ENCODE results near the gene MCCC1. TPM values are rescaled to one million over a fixed set of nuclear protein-coding genes. Genes with fewer than 3 reads are reported as not detected.

The MCCC1 gene
- total RNA-seq, 3 donors from 2014 or later (not counting 1 experiment from before 2014, with no cell fraction given), result 18.4 to 23.0 (median 21.7) TPM

DNA sequence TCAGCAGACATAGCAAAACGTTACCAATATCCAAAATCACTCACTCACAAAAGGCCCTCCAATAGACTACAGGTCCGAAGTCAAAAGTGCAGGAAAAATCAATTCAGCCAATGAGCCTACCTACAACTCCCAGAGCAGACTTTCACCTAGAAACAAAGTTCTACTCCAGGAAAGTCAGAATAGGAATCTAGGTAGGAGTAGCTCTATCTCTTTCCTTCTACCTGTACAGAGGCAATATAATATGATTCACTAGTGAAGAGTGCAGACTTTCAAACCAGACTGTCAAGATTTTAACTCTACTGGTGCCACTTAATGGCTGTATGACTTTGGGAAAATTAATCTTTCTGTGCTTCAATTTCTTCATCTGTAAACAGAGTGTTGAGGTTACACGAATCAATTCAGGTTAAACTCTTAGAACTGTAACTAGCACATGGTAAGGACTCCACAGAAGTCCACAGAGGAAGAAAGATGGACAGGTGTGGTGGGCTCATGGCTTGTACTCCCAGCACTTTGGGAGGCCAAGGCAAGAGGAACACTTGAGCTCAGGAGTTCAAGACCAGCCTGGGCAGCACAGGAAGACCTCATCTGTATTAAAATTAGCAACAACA lies 128.4 kb downstream of the MCCC1 start:
- H3K9me3 ChIP-seq (ENCODE audit: control insufficient read depth, insufficient read depth, low read length), result peaks cover 4% of the 10 kb centered on the region
- H3K27me3 ChIP-seq (ENCODE audit: control insufficient read depth, insufficient read depth, low read length), result no peaks in the 10 kb centered on the region

DNA sequence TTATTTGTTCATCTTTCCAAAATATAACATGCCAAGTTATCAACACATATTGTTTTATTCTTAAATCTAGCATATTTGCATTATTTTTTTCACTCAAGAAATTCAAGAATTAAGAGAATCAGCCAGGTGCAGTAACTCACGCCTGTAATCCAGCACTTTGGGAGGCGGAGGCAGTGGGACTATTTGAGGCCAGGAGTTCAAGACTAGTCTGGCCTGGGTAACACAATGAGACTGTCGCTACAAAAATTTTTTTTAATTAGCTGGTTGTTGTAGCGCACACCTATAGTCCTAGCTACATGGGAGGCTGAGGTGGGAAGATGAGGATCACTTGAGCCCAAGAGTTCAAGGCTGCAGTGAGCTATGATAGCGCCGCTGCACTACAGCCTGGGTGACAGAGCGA lies 129.4 kb downstream of the MCCC1 start:
- Mint-ChIP-seq H3K36me3 (no peaks in the 10 kb centered on the region), H3K9me3 (no peaks in the 10 kb centered on the region), H3K4me1 (peaks cover 35 to 38% of the 10 kb centered on the region in 2 donors), H3K4me3 (no peak overlapping the region), H3K27ac (no peak overlapping the region), H3K27me3 (ENCODE audit: low read depth in 2 of 2) (no peaks in the 10 kb centered on the region)
- 98% methylated on average over 4 of the region's 7 CpGs for WGBS (ENCODE audit: insufficient coverage)
- Histone ChIP-seq H3K27ac (ENCODE audit: low read length) (no peak overlapping the region), H3K4me1 (ENCODE audit: control insufficient read depth, insufficient read depth, low read length) (peaks cover 19% of the 10 kb centered on the region), H3K4me3 (ENCODE audit: low read length) (no peak overlapping the region), H3K27me3 (ENCODE audit: control insufficient read depth, insufficient read depth, low read length) (no peaks in the 10 kb centered on the region), H3K36me3 (ENCODE audit: control insufficient read depth, insufficient read depth, low read length) (no peaks in the 10 kb centered on the region), H3K9me3 (ENCODE audit: control insufficient read depth, insufficient read depth, low read length) (peaks cover 4% of the 10 kb centered on the region)
- no peak for DNase-seq
- ATAC-seq, result no peak
- TF ChIP-seq, protein P1, sequence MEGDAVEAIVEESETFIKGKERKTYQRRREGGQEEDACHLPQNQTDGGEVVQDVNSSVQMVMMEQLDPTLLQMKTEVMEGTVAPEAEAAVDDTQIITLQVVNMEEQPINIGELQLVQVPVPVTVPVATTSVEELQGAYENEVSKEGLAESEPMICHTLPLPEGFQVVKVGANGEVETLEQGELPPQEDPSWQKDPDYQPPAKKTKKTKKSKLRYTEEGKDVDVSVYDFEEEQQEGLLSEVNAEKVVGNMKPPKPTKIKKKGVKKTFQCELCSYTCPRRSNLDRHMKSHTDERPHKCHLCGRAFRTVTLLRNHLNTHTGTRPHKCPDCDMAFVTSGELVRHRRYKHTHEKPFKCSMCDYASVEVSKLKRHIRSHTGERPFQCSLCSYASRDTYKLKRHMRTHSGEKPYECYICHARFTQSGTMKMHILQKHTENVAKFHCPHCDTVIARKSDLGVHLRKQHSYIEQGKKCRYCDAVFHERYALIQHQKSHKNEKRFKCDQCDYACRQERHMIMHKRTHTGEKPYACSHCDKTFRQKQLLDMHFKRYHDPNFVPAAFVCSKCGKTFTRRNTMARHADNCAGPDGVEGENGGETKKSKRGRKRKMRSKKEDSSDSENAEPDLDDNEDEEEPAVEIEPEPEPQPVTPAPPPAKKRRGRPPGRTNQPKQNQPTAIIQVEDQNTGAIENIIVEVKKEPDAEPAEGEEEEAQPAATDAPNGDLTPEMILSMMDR (IDR thresholded peaks at IDR 0.05), result no peak
- intact Hi-C loops (cut with micrococcal nuclease), result loop anchor here (5.0 to 10.0 kb wide), 2 partner anchors 53 to 175 kb away; partner anchors contain the start of gene ATP11B

More for the DNA sequence above, 128.4 kb downstream of the MCCC1 start:
- DNase-seq (no peak), ATAC-seq (no peak)
- Histone ChIP-seq H3K36me3 (ENCODE audit: control insufficient read depth, insufficient read depth, low read length) (no peaks in the 10 kb centered on the region), H3K4me1 (ENCODE audit: control insufficient read depth, insufficient read depth, low read length) (peaks cover 17% of the 10 kb centered on the region), H3K4me3 (ENCODE audit: low read length) (no peak overlapping the region), H3K27ac (ENCODE audit: low read length) (no peak overlapping the region)
- H3K4me1 Mint-ChIP-seq, result peaks cover 28 to 36% of the 10 kb centered on the region in 2 donors
- 94% methylated on average over 3 of the region's 3 CpGs for WGBS (ENCODE audit: insufficient coverage)
- H3K9me3 Mint-ChIP-seq, result no peaks in the 10 kb centered on the region
- H3K36me3 Mint-ChIP-seq, result no peaks in the 10 kb centered on the region
- no peaks in the 10 kb centered on the region for H3K27me3 Mint-ChIP-seq (ENCODE audit: low read depth in 2 of 2)
- no peak overlapping the region for H3K4me3 Mint-ChIP-seq
- no peak overlapping the region for H3K27ac Mint-ChIP-seq
- TF ChIP-seq, protein P1 (IDR thresholded peaks at IDR 0.05), result no peak
- intact Hi-C loops (cut with micrococcal nuclease), result no loop called here

DNA sequence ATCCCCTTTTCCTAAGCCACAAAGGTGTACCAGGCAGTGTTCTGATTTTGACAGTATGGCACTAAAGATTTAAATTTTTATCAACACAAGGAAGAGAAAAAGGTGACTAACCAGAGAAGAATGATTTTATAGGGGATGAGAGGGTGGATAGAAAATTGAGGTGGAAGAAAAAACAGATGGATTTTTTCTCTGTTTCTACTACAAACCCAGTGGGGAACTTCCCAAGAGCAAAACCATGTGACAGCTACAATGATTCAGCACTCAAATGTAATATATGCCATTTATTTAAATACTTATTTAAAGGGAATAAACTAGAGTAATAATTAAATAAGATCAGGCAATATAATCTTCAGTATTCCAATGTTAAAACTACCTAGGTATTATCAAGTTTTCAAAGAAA lies 130.0 kb downstream of the MCCC1 start:
- H3K9me3 Mint-ChIP-seq, result no peaks in the 10 kb centered on the region
- DNase-seq (no peak), ATAC-seq (no peak)
- TF ChIP-seq, protein P1 (IDR thresholded peaks at IDR 0.05), result no peak
- intact Hi-C loops (cut with micrococcal nuclease), result loop anchor here (5.0 to 10.0 kb wide), 2 partner anchors 52 to 174 kb away; partner anchors contain the start of gene ATP11B
- Histone ChIP-seq H3K27ac (ENCODE audit: low read length) (no peak overlapping the region), H3K4me1 (ENCODE audit: control insufficient read depth, insufficient read depth, low read length) (peaks cover 19% of the 10 kb centered on the region), H3K4me3 (ENCODE audit: low read length) (no peak overlapping the region), H3K27me3 (ENCODE audit: control insufficient read depth, insufficient read depth, low read length) (no peaks in the 10 kb centered on the region), H3K36me3 (ENCODE audit: control insufficient read depth, insufficient read depth, low read length) (no peaks in the 10 kb centered on the region), H3K9me3 (ENCODE audit: control insufficient read depth, insufficient read depth, low read length) (peaks cover 4% of the 10 kb centered on the region)
- H3K36me3 Mint-ChIP-seq, result no peaks in the 10 kb centered on the region
- no peaks in the 10 kb centered on the region for H3K27me3 Mint-ChIP-seq (ENCODE audit: low read depth in 2 of 2)
- peaks cover 36 to 42% of the 10 kb centered on the region in 2 donors for H3K4me1 Mint-ChIP-seq
- H3K4me3 Mint-ChIP-seq, result no peak overlapping the region
- H3K27ac Mint-ChIP-seq, result peak overlapping the region; percentile 15 to 24
